Fibroblast of skin of left quadriceps (primary cell): Measurements from ENCODE around the gene NME5.
"Not testable (repeated sequence)": the region's sequence is repeated elsewhere in the genome, so short reads cannot be mapped to it uniquely, and the experiment has no call there.

Experiments used
- DNase-seq, 2 experiments: peaks; one replicate each; pipeline ENCODE4 v3.0.0-alpha.2; 2013; ENCODE audit warnings: low read depth in 2 of 2

NME5 gene

DNA sequence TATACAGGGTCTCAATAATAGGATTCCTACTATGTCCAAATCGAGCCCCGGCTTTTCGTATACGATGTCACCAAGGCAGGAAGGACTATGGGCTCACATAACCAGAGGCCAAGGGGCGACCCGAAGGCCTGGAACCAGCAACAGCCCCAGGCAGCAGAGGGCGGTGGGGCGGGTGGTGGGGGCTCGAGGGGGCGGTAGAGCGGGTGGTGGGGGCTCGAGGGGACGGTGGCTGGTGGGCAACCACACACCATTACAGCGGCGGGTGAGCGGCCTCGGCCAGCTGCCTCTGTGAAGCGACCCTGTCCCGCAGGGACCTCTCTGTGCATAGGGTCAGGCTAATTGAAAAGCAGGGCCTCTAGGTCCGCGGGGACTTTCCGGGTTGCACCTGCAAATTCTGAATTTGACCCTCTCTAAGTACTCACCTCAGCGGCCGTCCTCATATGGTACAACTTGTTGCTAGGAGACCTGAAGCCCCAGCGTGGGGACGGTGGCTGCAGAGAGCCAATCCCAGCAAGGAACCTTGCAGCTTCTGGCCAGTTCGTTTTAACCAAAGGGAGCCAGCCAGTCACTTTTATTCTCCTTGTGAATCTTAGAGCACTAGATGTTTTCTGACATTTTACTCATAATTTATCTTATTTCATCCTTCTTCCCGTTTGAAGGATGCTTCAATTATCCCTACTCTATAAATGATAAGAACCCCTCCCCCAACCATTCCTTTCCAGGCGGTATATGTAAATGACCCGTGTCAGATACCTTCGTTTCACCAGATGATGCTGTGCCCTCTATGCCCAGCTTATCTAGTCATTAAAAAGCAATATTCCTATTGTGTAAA lies at the start of gene NME5:
TSS of gene NME5 (minus strand) at position 480 of the 832 bp plus-strand sequence. CDS start 648 bp downstream, outside the sequence.
- DNase-seq: peak; percentile 7 to 8

GRCh38 chr5:138188626-138189025 lies 49.4 kb upstream of the NME5 start:
- DNase-seq: no peak

- DNase-seq: no peak
Measured at GRCh38 chr5:138186002-138186447, 46.8 kb upstream of the NME5 start.

DNA sequence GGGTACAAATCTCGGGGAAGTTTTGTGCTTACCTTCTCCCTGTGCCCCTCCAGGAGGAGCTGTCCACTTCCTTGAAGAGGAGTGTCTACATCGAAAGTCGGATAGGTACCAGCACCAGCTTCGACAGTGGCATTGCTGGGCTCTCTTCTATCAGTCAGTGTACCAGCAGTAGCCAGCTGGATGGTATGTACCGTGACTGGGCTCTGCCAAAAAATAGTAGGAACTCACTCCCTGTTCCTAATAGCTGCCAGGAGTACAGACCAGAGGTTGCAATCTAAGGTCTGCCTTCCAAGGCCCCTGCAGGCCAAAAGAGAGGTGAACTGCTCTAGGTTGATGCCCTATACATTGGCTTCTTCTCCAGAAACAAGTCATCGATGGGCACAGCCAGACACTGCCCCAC lies 43.6 kb upstream of the NME5 start:
- DNase-seq: no peak

GRCh38 chr5:138180841-138181240 lies 41.6 kb upstream of the NME5 start:
- no peak for DNase-seq

- peak; percentile 32 to 36 for DNase-seq
Measured at GRCh38 chr5:138180183-138180782, 41.1 kb upstream of the NME5 start.

GRCh38 chr5:138179277-138179857 lies 40.1 kb upstream of the NME5 start:
- DNase-seq: no peak

- DNase-seq: peak; percentile 87
Measured at GRCh38 chr5:138178516-138179276, 39.5 kb upstream of the NME5 start, which contains the start of the genes BRD8 and KIF20A. Gene BRD8, minus strand, starts transcription at chr5:138178630. Its CDS starts 16 bp downstream, at chr5:138178614. Gene KIF20A, plus strand, starts transcription at chr5:138179112. Its CDS starts 569 bp downstream, at chr5:138179681.

DNA sequence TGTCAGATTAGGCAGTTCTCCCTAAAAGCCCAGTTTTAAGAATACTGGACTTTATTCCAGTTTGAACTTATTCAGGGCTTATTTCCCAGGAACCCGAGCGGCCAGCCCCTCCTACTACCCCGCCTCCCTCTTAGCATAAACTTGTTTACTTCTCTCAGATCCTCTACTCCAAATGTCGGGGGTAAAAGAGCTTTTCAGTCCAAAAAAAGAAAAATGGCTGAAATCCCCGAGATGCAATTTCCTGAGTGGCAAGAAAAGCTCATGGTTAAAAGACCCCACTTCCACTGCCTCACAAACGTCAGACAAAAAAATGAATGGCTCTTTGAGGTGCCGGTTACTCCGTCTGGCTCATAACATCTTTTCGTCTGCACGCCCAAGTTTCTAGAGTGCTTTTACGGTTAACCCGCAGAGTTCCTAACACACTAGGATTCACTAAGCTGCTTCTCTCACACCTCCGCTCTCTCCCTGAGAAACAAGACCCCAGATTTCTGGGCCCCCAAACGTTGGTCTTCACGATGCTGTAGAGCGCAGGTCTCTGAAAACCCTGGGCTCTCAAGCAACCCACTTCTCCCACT lies 38.8 kb upstream of the NME5 start:
- DNase-seq: no peak

DNA sequence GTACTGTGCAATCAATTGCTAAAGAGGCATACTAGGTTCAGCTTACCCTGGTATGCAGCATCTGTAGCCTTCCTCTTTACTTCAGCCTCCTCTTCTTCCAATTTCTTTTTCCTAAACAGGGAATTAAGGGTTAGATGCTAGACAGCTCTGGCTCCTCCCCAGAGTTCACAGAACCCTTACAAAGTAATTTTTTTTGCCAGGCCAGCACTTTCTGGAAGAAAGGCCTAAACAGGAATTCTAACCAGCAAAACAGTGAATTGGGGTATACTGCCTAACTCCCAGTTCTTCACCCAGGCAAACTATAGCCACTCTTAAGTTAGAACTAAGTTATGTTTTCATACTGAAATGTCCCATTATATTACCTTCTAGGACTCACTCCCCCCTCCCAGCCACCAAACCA lies 31.1 kb upstream of the NME5 start:
- DNase-seq: no peak

DNA sequence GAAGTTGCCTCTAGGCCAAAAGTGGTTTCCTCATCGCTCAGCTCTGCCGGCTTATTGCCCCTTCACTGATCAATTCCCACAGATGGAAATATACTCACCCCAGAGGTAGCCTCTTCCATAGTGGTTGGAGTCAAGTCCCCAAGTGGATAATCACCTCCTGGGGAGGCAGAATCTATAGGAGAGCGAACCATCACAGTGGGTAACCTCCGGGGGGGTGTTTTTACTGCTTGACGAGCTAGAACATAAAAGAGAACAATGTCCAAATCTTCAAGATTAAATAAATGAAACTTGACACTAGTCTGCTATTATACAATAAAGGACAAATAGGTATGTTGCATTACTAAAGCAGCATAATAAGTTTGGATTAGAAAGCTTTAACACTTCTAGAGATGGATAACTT lies 29.9 kb upstream of the NME5 start:
- no peak for DNase-seq

DNA sequence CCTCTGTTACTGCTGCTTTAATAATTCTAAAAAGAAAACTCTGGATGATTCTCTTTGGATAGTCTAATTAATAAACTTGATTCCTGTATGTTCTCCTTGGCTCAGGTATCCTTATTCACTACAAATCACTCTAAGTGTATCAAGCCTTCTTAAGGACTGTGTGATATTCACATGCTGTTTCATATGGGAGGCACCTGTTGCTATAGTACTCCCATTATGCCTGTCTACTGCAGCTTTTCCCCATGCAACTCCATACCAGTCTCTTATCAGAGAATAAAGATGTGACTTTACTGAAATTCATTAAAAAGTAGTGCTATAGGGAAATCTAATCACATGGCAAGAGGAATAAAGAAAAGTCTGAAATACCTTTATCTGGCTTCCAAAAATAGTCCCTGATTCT lies 24.5 kb upstream of the NME5 start:
- no peak for DNase-seq

GRCh38 chr5:138160706-138161105 lies 21.5 kb upstream of the NME5 start:
- DNase-seq: no peak

DNA sequence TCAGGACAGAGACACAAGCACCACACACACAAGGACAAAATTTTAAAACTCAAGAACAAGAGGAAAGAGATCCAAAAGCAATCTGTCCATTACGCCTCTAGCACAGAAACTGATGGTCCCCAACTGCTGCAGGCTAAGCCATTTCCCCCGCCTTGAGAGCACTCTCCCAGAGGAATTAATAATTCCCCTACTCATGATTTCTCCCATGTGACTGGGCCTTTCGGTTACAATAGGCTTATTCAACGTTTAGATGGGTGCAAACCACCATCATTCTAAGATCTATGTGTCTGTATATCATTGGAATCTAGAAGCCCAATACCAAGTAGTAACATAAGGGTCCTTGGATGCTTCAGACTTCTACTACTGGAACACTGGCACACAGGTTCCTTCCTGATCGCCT lies 20.4 kb upstream of the NME5 start:
- no peak for DNase-seq

- no peak for DNase-seq
Measured at GRCh38 chr5:138157626-138158025, 18.4 kb upstream of the NME5 start.

DNA sequence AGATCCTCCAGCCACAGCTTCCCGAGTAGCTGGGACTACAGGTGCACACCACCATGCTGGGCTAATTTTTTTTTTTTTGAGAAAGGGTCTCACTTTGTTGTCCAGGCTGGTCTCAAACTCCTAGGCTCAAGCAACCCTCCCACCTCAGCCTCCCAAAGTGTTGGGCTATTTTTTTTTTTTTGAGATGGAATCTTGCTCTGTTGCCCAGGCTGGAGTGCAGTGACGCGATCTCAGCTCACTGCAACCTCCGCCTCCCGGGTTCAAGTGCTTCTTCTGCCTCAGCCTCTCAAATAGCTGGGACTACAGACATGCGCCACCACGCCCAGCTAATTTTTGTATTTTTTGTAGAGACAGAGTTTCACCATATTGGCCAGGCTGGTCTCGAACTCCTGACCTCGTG lies 16.7 kb upstream of the NME5 start:
- DNase-seq: not testable (repeated sequence)

- DNase-seq: peak in 1 of 2 experiments; percentile 5
Measured at GRCh38 chr5:138149530-138149929, 10.3 kb upstream of the NME5 start.

- peak; percentile 8 to 15 for DNase-seq
Measured at GRCh38 chr5:138148811-138149210, 9.6 kb upstream of the NME5 start.

DNA sequence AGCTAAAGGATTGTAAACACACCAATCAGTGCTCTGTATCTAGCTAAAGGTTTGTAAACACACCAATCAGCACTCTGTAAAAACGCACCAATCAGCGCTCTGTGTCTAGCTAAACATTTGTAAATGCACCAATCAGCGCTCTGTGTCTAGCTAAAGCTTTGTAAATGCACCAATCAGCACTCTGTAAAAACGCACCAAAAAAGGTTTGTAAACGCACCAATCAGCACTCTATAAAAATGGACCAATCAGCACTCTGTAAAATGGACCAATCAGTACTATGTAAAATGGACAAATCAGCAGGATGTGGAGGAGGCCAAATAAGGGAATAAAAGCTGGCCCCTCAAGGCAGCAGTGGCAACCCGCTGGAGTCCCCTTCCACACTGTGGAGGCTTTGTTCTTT lies 4.3 kb upstream of the NME5 start:
- not testable (repeated sequence) for DNase-seq

GRCh38 chr5:138141734-138142133 lies 2.5 kb upstream of the NME5 start:
- DNase-seq: no peak

- DNase-seq: no peak
Measured at GRCh38 chr5:138140268-138140667, 1.0 kb upstream of the NME5 start.

GRCh38 chr5:138139781-138140090 lies 508 bp upstream of the NME5 start:
- DNase-seq: no peak
